IMR-90 (cell line): ENCODE results near the gene ASGR2. TPM values are rescaled to one million over a fixed set of nuclear protein-coding genes. Genes with fewer than 3 reads are reported as not detected.

Experiments
- ATAC-seq: fragments of 200-7000 bp; cut with Tn5 transposase; 2 replicates; pipeline ENCODE4 v1.9.1; 2020; ENCODE audit warnings: low read depth, mild to moderate bottlenecking, moderate library complexity
- BruUV-seq: library from RNA; stranded (reverse); fragments of 400-500 nt; replicated peaks from 2 replicates; lab custom pipeline; 2021; lab: Mats Ljungman, UMichigan
- CTCF ChIA-PET: fragments of 300-600 bp; formaldehyde crosslinking; extraction: SDS; loops from one replicate; lab custom pipeline; 2021; ENCODE audit warnings: antibody characterized with exemption; lab: Yijun Ruan, JAX
- POLR2A ChIA-PET: fragments of 300-600 bp; sonication (Branson Sonifier 250); formaldehyde crosslinking; loops from one replicate; lab custom pipeline; 2022; ENCODE audit warnings: antibody characterized with exemption; ENCODE audit not compliant: unreplicated experiment; lab: Charles Lee
- DNase-seq: peaks from one replicate; pipeline ENCODE4 v3.0.0; 2013
- H2AFZ ChIP-seq: replicated peaks from 2 replicates; pipeline ENCODE3; 2013; ENCODE audit warnings: low read length, mild to moderate bottlenecking; ENCODE audit not compliant: poor library complexity
- H2AK5ac ChIP-seq: 2 replicates; pipeline ENCODE4 v1.6.1; 2013; ENCODE audit warnings: low read depth, low read length, inconsistent platforms
- H2AK9ac ChIP-seq: replicated peaks from 2 replicates; pipeline ENCODE3; 2013; ENCODE audit warnings: mild to moderate bottlenecking, low read depth, low read length, moderate library complexity; ENCODE audit not compliant: poor library complexity
- H2BK120ac ChIP-seq: 2 replicates; pipeline ENCODE4 v1.6.1; 2013; ENCODE audit warnings: low read depth, low read length, inconsistent platforms
- H2BK15ac ChIP-seq: 3 replicates; pipeline ENCODE4 v1.6.1; 2013; ENCODE audit warnings: low read depth, low read length, inconsistent platforms
- H2BK20ac ChIP-seq: 2 replicates; pipeline ENCODE4 v1.6.1; 2013; ENCODE audit warnings: low read depth, mild to moderate bottlenecking, inconsistent platforms, low read length, moderate library complexity
- H2BK5ac ChIP-seq: 2 replicates; pipeline ENCODE4 v1.6.1; 2013; ENCODE audit warnings: mild to moderate bottlenecking, low read depth, low read length, inconsistent platforms; ENCODE audit not compliant: poor library complexity, severe bottlenecking
- H3K14ac ChIP-seq: replicated peaks from 2 replicates; pipeline ENCODE4 v1.6.1; 2013; ENCODE audit warnings: low read depth, low read length, inconsistent platforms
- H3K18ac ChIP-seq: 2 replicates; pipeline ENCODE4 v1.6.1; 2013; ENCODE audit warnings: low read depth, low read length, control low read depth
- H3K23ac ChIP-seq: 2 replicates; pipeline ENCODE4 v1.6.1; 2013; ENCODE audit warnings: low read depth, low read length, inconsistent platforms
- H3K27ac ChIP-seq: 2 replicates; pipeline ENCODE4 v1.5.1; 2013; ENCODE audit warnings: mild to moderate bottlenecking, control low read depth, low read length; ENCODE audit not compliant: insufficient read depth
- H3K27me3 ChIP-seq: 2 replicates; pipeline ENCODE4 v1.6.1; 2013; ENCODE audit warnings: low read length; ENCODE audit not compliant: control insufficient read depth, insufficient read depth
- H3K36me3 ChIP-seq: 2 replicates; pipeline ENCODE4 v1.6.1; 2013; ENCODE audit warnings: low read length, mixed read lengths; ENCODE audit not compliant: control insufficient read depth, insufficient read depth
- H3K4ac ChIP-seq: 2 replicates; pipeline ENCODE4 v1.6.1; 2013; ENCODE audit warnings: low read depth, low read length, inconsistent platforms
- H3K4me1 ChIP-seq: 2 replicates; pipeline ENCODE4 v1.6.1; 2013; ENCODE audit warnings: low read length, mixed read lengths; ENCODE audit not compliant: control insufficient read depth, insufficient read depth
- H3K4me2 ChIP-seq: 2 replicates; pipeline ENCODE4 v1.6.1; 2013; ENCODE audit warnings: low read depth, mild to moderate bottlenecking, control low read depth, low read length, moderate library complexity
- H3K4me3 ChIP-seq: 2 replicates; pipeline ENCODE4 v1.5.1; 2013; ENCODE audit warnings: low read depth, mild to moderate bottlenecking, control low read depth, low read length, moderate library complexity; ENCODE audit not compliant: insufficient read depth
- H3K56ac ChIP-seq: 2 replicates; pipeline ENCODE4 v1.6.1; 2013; ENCODE audit warnings: low read length, inconsistent platforms; ENCODE audit not compliant: insufficient read depth; ENCODE audit errors: extremely low read depth
- H3K79me1 ChIP-seq, 2 experiments: 2 replicates each; pipeline ENCODE4 v1.6.1; 2013; ENCODE audit warnings: low read length in 2 of 2, inconsistent platforms in 1 of 2, low read depth in 1 of 2
- H3K9ac ChIP-seq: 2 replicates; pipeline ENCODE4 v1.6.1; 2013; ENCODE audit warnings: low read depth, low read length, control low read depth
- H3K9me1 ChIP-seq: 2 replicates; pipeline ENCODE4 v1.6.1; 2013; ENCODE audit warnings: low read length, inconsistent platforms; ENCODE audit not compliant: insufficient read depth
- H3K9me3 ChIP-seq: 2 replicates; pipeline ENCODE4 v1.6.1; 2013; ENCODE audit warnings: low read length; ENCODE audit not compliant: control insufficient read depth, insufficient read depth
- H4K20me1 ChIP-seq: 2 replicates; pipeline ENCODE4 v1.6.1; 2013; ENCODE audit warnings: low read length, inconsistent platforms; ENCODE audit not compliant: insufficient read depth
- H4K5ac ChIP-seq: 2 replicates; pipeline ENCODE4 v1.6.1; 2013; ENCODE audit warnings: mild to moderate bottlenecking, low read depth, low read length, control low read depth
- H4K8ac ChIP-seq, 2 experiments: 2 replicates each; pipeline ENCODE4 v1.6.1; 2013; ENCODE audit warnings: low read depth in 2 of 2, low read length in 2 of 2, control low read depth in 1 of 2, inconsistent platforms in 1 of 2
- H4K91ac ChIP-seq: 2 replicates; pipeline ENCODE4 v1.6.1; 2013; ENCODE audit warnings: low read depth, low read length, inconsistent platforms; ENCODE audit not compliant: insufficient read depth
- CEBPB ChIP-seq: IDR thresholded peaks from 2 replicates; pipeline ENCODE4 v1.6.1; 2012; ENCODE audit warnings: low read depth, low read length, improper control_type of control experiment
- FOS ChIP-seq: fragments of 150-350 bp; IDR thresholded peaks from 2 replicates; pipeline ENCODE4 v1.6.1; 2016; ENCODE audit warnings: low read depth, low read length
- WGBS, 2 experiments: methylation state at CpG; one replicate each; pipeline versions ENCODE4 v1.1.5 to v1.1.7; 2013; ENCODE audit warnings: missing lambda C conversion rate in 2 of 2; ENCODE audit not compliant: insufficient read length in 1 of 2; ENCODE audit errors: extremely low coverage in 2 of 2; 5-methylcytosine and 5-hydroxymethylcytosine counted together
- dilution Hi-C: fragments of 300-500 bp; cut with HindIII; formaldehyde crosslinking; loops from one replicate; pipeline ENCODE4 v1.14.3; 2018; ENCODE audit warnings: low sequenced_read_pairs; ENCODE audit not compliant: unreplicated experiment
- in situ Hi-C: fragments of 300-500 bp; cut with MboI; formaldehyde crosslinking; loops from 3 replicates; pipeline ENCODE4 v1.14.3; 2019; ENCODE audit warnings: low sequenced_read_pairs, inconsistent platforms, mixed read lengths
- intact Hi-C: fragments of 100-400 bp; cut with micrococcal nuclease; formaldehyde crosslinking; loops from 2 replicates; pipeline ENCODE4 v1.10.0; 2022
- polyA plus RNA-seq, 3 experiments: library from polyadenylated mRNA; depleted of rRNA; stranded (reverse); fragments of >200 nt; gene quantifications; 2 replicates each; pipeline ENCODE4 v1.2.3, GENCODE V29; 2012; ENCODE audit warnings: low replicate concordance in 1 of 3
- total RNA-seq: library from RNA; depleted of rRNA; stranded (reverse); fragments of >200 nt; gene quantifications from 2 replicates; pipeline ENCODE4 v1.2.3, GENCODE V29; 2012
- TF ChIP-seq, protein P1 (sequence below): conservative IDR thresholded peaks from 2 replicates; pipeline ENCODE4 v1.5.1; 2012; ENCODE audit warnings: mild to moderate bottlenecking, low read depth, low read length, improper control_type of control experiment

ASGR2 gene
- total and polyA plus RNA-seq, 2 of the 4 experiments (the other 2 are of a cell fraction), result not detected

DNA sequence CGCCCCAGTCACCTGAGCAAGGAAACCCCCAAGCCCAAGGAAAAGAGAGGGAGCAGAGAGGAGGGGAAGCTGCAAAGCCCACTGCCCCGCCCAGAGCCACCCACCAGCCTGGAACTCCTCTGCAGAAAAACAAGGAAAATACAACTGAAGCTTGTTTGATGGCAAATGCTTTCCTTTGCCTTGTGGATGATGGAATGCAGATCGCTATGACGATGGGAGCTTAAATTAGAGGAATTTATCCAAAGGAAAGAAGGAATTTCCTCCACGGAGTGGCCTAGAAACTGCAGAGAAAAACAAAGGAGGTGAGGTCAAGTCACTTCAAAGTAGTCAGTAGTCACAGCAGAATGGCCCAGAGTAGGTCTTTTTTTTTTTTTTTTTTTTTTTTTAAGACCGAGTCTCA, 31.5 kb upstream of the ASGR2 start:
- no peak overlapping the region for H2AFZ ChIP-seq
- no peak for DNase-seq
- no peak overlapping the region for H3K4ac ChIP-seq
- no peaks in the 10 kb centered on the region for H3K4me1 ChIP-seq
- H2BK5ac ChIP-seq, result no peak overlapping the region
- H3K56ac ChIP-seq, result no peak overlapping the region
- no peak overlapping the region for H3K27ac ChIP-seq
- no peak overlapping the region for H4K91ac ChIP-seq
- H2BK15ac ChIP-seq, result no peak overlapping the region
- no peak overlapping the region for H3K14ac ChIP-seq
- H3K9me1 ChIP-seq, result no peaks in the 10 kb centered on the region
- H3K36me3 ChIP-seq, result no peaks in the 10 kb centered on the region
- peaks cover 24% of the 10 kb centered on the region for H3K27me3 ChIP-seq
- BruUV-seq, result no TSS peak
- H4K8ac ChIP-seq, result no peak overlapping the region
- ChIA-PET POLR2A (no interaction called here), CTCF (interaction anchor here (0.6 to 1.1 kb wide), 3 partner anchors 9 to 13 kb away, joined by 3 to 5 read pairs (median 4); no protein-coding TSS in a partner anchor)
- ATAC-seq, result no peak
- H3K9ac ChIP-seq, result no peak overlapping the region
- dilution Hi-C loops (no loop called here), intact Hi-C loops (no loop called here), in situ Hi-C loops (loop anchor here (25.0 kb wide), 1 partner anchor 234 kb away; no protein-coding TSS in a partner anchor)
- H2AK9ac ChIP-seq, result no peak overlapping the region
- no peak overlapping the region for H2BK120ac ChIP-seq
- no peak overlapping the region for H3K18ac ChIP-seq
- H3K79me1 ChIP-seq, result no peaks in the 10 kb centered on the region
- TF ChIP-seq, protein P1, sequence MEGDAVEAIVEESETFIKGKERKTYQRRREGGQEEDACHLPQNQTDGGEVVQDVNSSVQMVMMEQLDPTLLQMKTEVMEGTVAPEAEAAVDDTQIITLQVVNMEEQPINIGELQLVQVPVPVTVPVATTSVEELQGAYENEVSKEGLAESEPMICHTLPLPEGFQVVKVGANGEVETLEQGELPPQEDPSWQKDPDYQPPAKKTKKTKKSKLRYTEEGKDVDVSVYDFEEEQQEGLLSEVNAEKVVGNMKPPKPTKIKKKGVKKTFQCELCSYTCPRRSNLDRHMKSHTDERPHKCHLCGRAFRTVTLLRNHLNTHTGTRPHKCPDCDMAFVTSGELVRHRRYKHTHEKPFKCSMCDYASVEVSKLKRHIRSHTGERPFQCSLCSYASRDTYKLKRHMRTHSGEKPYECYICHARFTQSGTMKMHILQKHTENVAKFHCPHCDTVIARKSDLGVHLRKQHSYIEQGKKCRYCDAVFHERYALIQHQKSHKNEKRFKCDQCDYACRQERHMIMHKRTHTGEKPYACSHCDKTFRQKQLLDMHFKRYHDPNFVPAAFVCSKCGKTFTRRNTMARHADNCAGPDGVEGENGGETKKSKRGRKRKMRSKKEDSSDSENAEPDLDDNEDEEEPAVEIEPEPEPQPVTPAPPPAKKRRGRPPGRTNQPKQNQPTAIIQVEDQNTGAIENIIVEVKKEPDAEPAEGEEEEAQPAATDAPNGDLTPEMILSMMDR, result no peak
- TF ChIP-seq FOS (no peak), CEBPB (no peak)
- no peak overlapping the region for H3K4me2 ChIP-seq
- H4K5ac ChIP-seq, result no peak overlapping the region
- no peak overlapping the region for H3K23ac ChIP-seq
- H2AK5ac ChIP-seq, result no peak overlapping the region
- no peaks in the 10 kb centered on the region for H3K9me3 ChIP-seq
- no peak overlapping the region for H3K4me3 ChIP-seq
- H4K20me1 ChIP-seq, result no peaks in the 10 kb centered on the region
- WGBS, 2 experiments, result 81% methylated on average over 2 of the region's 6 CpGs; no CpG with 5 or more reads in 1 of the 2 experiments
- H2BK20ac ChIP-seq, result no peak overlapping the region
